GM11168 (cell line): ENCODE data around the gene COQ8B.

Experiments used
- in situ Hi-C: fragments of 300-500 bp; cut with MboI; formaldehyde crosslinking; loops from one replicate; pipeline ENCODE4 v1.12.0; 2022; ENCODE audit warnings: low sequenced_read_pairs; ENCODE audit not compliant: unreplicated experiment

The COQ8B gene

GRCh38 chr19:40642757-40643305 lies 73.9 kb downstream of the COQ8B start:
- in situ Hi-C loops, result no loop called here

DNA sequence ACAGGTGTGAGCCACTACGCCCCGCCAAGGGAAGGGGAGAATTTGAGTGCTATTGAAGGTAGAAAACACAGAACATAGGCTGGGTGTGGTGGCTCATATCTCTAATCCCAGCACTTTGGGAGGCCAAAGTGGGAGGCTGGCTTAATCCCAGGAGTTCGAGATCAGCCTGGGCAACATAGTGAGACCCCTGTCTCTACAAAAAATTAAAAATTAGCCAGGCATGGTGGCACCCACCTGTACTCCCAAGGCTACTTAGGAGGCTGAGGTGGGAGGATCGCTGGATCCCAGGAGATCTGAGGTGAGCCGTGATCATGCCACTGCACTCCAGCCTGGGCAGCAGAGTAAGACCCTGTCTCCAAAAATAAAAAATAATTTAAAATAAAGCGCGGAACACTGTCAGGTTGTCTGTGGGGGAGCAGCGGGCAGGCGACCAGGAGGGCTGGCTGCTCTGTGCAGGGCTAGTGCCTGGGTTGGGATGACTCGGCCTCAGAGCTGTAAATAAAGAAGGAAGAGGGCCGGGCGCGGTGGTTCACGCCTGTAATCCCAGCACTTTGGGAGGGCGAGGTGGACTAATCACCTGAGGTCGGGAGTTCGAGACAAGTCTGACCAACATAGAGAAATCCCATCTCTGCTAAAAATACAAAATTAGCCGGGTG lies 74.5 kb downstream of the COQ8B start:
- in situ Hi-C loops, result no loop called here
